ENCODE results near the gene PAPOLB. TPM values are rescaled to one million over a fixed set of nuclear protein-coding genes. Genes with fewer than 3 reads are reported as not detected.

The PAPOLB gene
- total RNA-seq, 1 donor = 0.18 TPM

GRCh38 chr7:4822677-4823076 lies 39.2 kb downstream of the PAPOLB start:
- no peak for DNase-seq (ENCODE audit: low read depth)
- no peak overlapping the region for H3K4me3 ChIP-seq (ENCODE audit: low read depth, low read length)
- TF ChIP-seq, protein P1, sequence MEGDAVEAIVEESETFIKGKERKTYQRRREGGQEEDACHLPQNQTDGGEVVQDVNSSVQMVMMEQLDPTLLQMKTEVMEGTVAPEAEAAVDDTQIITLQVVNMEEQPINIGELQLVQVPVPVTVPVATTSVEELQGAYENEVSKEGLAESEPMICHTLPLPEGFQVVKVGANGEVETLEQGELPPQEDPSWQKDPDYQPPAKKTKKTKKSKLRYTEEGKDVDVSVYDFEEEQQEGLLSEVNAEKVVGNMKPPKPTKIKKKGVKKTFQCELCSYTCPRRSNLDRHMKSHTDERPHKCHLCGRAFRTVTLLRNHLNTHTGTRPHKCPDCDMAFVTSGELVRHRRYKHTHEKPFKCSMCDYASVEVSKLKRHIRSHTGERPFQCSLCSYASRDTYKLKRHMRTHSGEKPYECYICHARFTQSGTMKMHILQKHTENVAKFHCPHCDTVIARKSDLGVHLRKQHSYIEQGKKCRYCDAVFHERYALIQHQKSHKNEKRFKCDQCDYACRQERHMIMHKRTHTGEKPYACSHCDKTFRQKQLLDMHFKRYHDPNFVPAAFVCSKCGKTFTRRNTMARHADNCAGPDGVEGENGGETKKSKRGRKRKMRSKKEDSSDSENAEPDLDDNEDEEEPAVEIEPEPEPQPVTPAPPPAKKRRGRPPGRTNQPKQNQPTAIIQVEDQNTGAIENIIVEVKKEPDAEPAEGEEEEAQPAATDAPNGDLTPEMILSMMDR (IDR thresholded peaks at IDR 0.05; ENCODE audit: insufficient read depth, low read length) = no peak

GRCh38 chr7:4820967-4821471 lies 40.8 kb downstream of the PAPOLB start:
- TF ChIP-seq, protein P1 (IDR thresholded peaks at IDR 0.05; ENCODE audit: insufficient read depth, low read length) = no peak
- no peak for DNase-seq (ENCODE audit: low read depth)
- no peak overlapping the region for H3K4me3 ChIP-seq (ENCODE audit: low read depth, low read length)

GRCh38 chr7:4820405-4820966 lies 41.3 kb downstream of the PAPOLB start:
- DNase-seq (ENCODE audit: low read depth) = no peak
- TF ChIP-seq, protein P1 (IDR thresholded peaks at IDR 0.05; ENCODE audit: insufficient read depth, low read length) = no peak
- H3K4me3 ChIP-seq (ENCODE audit: low read depth, low read length) = no peak overlapping the region

- TF ChIP-seq, protein P1 (IDR thresholded peaks at IDR 0.05; ENCODE audit: insufficient read depth, low read length) = no peak
- DNase-seq (ENCODE audit: low read depth) = no peak
- H3K4me3 ChIP-seq (ENCODE audit: low read depth, low read length) = no peak overlapping the region
These were observed 42.0 kb downstream of the PAPOLB start for GRCh38 chr7:4819560-4820404.

DNA sequence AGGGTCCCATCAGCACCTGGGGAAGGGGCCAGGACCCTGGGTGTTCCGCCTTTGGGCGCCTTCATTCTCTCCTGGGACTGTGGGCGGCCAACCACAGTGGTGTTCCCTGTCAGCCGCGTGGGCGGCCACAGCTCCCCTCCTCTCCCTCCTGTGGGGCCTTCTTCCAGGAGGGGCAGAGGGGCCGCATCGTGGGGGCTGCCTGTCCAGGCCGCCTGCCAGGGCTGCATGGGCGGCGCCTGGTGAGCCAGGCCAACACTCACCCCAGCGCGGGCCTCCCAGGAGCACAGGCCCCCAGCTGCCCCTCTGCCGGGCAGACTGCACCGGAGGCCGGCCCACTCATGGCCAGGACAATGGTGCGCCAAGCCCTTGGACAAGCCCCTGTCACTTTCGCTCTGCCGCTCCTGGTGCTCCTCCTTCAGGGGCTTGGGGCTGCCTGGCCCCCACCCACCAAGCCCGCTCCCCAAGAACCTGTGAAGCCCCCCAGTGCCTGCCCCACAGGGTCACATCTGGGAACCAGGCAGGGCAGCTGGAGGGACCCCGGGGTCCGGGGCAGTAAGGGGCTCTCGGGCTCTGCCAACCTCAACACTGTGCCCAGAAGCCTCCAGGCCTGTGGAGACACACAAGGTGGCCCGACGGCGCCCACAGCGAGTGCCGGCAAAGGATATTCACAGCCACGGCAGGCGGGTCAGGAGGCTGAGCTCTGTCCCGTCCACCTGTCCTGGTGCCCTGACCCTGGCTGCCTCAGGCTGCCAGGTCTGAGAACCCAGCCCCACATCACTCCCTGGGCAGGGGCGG lies 43.6 kb downstream of the PAPOLB start:
- TF ChIP-seq, protein P1 (IDR thresholded peaks at IDR 0.05; ENCODE audit: insufficient read depth, low read length) = no peak
- H3K4me3 ChIP-seq (ENCODE audit: low read depth, low read length) = no peak overlapping the region
- DNase-seq (ENCODE audit: low read depth) = no peak

DNA sequence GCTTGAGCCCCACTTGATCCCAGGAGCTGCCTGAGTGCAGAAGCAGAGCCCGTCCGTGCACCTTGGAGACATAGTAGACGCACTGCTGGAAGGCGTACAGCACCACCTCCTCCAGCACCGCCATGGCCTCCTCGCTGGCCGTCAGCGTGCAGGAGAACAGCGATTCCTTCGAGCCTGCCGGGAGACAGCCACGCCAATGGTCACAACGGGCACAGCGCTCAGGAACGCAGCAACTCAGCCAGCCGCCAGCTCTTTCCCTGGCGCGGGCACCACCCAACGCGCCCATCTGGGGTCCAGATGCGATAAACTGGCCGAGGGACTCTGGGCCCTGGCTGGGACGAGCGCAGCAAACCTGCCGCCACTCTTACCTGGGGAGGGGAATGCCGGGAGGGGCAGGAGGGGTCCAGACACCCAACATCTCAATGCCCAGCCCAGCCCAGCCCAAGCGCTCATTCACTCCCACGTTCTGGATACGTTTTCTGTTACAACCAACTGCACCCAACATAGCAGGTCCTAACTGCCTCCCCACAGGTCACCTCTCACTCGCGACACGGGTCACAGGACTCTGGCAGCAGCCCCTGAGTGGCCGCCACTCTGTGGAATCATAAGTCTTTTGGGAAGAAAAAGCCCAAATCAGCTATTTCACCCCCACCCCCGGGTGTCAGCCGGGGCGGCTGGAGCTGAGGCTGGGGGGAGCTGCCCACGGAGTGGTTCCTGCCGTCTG lies 44.5 kb downstream of the PAPOLB start:
- TF ChIP-seq, protein P1 (IDR thresholded peaks at IDR 0.05; ENCODE audit: insufficient read depth, low read length) = no peak
- no peak overlapping the region for H3K4me3 ChIP-seq (ENCODE audit: low read depth, low read length)
- DNase-seq (ENCODE audit: low read depth) = no peak
